Raji (cell line): Measurements from ENCODE around the gene MT1HL1.

ENCODE experiments used
- POLR2A ChIP-seq: IDR thresholded peaks from 2 replicates; pipeline ENCODE4 v1.6.1; 2011; ENCODE audit warnings: low read depth, low read length, control low read depth; ENCODE audit not compliant: insufficient read depth

Gene MT1HL1

DNA sequence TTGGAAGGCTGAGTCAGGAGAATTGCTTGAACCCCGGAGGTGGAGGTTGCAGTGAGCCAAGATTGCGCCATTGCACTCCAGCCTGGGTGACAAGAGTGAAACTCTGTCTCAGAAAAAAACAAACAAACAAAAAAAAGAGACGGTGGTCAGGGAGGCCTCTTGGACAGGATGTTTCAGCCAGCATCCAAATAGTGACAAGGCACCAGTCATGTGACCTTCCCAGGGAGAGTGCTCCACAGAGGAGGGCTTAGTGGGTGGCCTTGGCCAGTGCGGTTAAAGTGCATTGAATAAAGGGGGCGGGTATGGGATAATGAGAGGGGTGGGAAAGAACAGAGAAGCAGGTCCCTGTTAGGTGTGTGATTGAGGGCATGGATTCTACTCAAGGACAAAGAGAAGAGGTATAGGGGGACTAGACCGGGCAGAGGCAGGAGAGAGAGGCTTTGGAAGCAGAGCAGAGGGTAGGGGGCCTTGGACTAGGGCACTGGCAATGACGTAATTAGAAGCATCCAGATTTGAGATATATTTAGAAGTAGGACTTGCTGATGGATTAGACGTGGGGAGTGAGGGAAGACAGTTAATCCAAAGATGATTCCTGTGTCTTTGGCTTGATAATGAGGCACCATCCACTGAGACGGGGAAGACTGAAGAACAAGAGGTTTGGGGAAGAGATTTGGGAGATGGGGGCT lies 25.8 kb upstream of the MT1HL1 start:
- TF ChIP-seq POLR2A = no peak

DNA sequence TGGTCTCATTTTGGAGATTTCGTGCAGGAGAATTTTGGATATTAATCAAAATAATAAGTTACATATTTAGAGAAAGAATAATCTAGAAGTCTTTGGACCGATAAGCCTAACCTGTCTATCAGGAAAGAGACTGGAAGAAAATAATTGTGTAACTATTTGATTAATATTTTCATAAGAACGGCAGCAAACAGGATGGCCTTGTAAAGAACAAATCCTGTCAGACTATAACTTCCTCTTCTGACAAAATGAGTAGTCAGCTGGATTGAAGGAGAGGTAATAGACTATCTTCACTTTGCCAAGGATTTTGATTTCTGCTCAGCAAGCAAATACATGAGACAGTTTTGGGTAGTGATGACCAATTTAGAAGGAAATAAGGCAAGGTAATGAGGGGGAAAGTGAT lies 25.0 kb upstream of the MT1HL1 start:
- TF ChIP-seq POLR2A = no peak

DNA sequence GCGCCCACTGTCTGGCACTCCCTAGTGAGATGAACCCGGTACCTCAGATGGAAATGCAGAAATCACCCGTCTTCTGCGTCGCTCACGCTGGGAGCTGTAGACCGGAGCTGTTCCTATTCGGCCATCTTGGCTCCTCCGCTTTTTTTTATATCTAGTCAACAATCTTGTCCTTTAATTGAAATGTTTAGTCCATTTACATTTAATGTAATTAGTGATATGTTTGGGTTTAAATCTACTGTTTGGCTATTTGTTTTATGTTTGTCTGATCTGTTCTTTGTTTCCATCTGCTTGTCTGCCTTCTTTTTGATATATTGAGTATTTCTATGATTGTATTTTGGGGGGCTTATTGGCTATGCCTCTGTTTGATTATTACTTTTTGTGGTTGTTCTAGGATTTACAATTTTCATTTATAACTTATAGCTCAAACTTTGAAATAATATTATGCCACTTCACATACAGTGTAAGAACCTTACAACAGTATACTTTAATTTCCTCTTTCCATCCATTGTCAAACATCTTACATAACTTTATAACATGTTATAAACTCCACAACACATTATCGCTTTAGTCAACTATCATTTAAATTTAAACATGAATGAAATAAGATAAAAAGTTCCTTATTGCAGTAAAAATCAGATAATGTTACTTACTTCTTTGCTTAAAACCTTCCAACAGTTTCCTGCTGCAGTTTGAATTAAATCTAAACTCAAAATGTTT lies 21.3 kb upstream of the MT1HL1 start:
- TF ChIP-seq POLR2A = no peak

- TF ChIP-seq POLR2A = no peak
Measured at GRCh38 chr1:237018896-237019295, 14.7 kb upstream of the MT1HL1 start.

DNA sequence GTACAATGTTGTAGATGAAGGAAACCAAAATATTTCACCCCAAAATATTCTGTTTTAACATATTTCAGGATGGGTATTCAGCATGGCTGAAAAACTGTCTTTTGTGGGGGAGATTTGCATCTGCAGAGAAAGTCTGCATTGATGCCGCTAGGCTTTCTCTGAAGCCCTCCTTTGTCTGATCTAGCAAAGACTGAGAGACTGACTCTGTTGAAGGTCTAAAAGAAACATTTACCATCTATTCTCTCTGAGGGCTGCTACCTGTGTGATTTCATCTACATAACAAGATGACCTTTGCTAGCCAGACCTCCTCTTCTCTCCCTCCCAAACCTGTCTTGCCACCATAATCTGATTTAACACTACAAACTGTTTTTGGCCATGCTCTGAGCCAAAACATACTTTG lies 12.4 kb upstream of the MT1HL1 start:
- TF ChIP-seq POLR2A = no peak

GRCh38 chr1:237013608-237014007 lies 9.4 kb upstream of the MT1HL1 start:
- TF ChIP-seq POLR2A = no peak

- no peak for TF ChIP-seq POLR2A
Measured at GRCh38 chr1:237012788-237013383, 8.6 kb upstream of the MT1HL1 start.

GRCh38 chr1:237012361-237012760 lies 8.1 kb upstream of the MT1HL1 start:
- TF ChIP-seq POLR2A = no peak

DNA sequence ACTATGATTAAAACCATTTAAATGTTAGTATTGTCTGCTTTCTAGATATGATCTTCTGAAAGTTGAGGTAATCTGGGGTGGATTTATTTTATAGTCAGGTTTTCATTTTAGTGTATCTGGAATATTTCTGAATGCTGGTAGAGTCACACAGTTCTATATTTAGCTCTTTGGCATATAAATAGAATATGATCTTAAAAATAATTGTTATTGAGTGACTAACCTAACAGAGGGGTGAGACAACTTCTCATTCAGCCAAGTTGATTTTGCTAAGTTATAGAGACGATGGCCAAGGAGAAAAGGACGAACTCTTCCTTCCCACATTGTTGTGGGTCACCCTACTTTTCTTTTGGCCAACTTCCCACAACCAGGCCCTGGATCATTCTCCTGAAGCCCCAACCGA lies 7.2 kb upstream of the MT1HL1 start:
- no peak for TF ChIP-seq POLR2A

DNA sequence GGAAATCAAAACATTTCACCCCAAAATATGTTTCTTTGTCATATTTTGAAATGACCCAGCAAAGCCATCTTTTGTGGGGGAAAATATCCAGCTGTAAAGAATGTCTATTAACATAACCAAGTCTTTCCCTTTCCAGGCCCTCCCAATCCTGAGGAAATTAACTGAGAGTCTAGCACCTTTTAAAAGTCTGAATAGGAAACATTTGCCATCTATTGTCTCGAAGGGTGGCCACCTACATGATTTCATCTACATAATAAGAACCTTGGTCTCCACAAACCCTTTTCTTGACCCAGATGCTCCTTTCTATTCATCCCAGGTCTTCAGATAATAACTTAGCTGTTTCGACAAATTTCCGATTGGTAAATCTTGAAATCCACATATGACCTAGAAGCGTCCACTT lies 5.4 kb upstream of the MT1HL1 start:
- TF ChIP-seq POLR2A = no peak

DNA sequence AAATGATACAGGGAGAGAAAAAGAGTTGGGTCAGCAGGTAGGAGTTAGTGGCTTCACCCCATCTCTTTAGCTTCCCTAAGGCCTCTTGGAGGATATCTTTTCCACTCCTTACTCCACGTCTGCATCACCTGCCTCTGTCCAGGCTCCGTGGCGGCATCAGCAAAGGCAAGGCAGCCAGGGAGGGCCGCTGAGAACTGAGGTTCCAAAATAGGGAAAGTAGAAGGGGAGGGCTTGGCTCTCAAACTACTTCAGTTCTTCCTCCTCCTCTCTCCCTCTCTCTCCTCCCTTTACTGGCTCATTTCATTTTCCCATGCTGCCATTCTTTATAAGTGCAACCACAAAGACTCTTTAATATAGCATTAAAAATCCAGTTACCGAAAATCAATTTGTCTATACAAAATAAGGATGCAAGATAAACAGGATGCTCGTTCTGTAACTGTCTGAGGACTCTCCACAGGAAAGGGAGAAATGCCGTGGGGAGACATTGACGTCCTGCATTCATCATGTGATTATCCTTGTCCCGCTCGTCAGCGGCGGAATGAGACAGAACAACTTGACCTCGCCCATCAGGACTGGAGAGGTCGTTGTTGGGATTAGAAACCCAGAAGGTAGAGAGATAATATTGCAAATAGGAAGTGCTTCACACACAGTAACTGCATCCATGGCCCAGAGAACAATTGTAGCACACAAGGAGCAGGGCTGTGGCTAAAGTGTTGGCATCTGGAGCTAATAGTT lies 3.1 kb upstream of the MT1HL1 start:
- no peak for TF ChIP-seq POLR2A

- TF ChIP-seq POLR2A = no peak
Measured at GRCh38 chr1:237005674-237006073, 1.4 kb upstream of the MT1HL1 start.

DNA sequence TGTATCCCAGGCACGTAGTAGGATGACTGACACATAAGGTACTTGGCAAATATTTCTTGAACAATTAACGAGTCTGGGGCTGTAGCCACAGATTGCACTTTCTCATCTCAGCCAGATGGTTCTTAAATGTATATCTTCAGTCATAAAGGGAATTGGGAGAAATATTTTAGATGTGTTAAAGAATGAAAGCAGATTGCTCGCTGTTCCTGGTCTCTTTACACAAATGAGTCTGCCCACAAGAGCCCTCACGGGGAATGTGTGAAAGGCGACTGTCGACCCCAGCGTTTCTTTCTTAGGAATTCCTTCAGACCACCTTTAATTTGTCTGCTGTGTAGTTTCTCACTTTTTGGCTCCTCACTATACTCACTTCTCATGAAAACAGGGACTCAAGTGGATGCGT lies 725 bp downstream of the MT1HL1 start:
- no peak for TF ChIP-seq POLR2A

GRCh38 chr1:237000191-237000590 lies 4.0 kb downstream of the MT1HL1 start:
- no peak for TF ChIP-seq POLR2A

DNA sequence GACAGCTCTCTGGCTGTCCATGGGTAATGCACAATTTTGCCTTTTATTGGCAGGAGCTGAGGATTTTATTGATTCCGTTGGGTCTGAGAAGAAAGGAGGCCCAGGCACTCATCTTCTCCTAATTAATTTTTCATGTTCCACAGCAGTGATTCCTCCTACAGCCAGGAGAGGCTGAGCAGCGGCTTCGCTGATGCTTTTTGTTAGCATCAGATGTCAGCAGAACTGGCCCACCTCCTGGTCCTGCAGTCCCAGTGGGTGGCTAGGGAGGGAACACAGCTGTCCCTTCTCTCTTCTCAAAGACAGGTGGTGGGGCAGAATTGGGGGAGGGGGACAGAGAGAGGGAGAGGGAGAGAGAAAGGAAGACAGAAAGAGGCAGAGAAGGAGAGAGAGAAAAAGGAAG lies 5.7 kb downstream of the MT1HL1 start:
- TF ChIP-seq POLR2A = no peak

GRCh38 chr1:236997882-236998281 lies 6.4 kb downstream of the MT1HL1 start:
- TF ChIP-seq POLR2A = no peak
